H9 (cell line): ENCODE measurements around the gene STAB2. TPM values are rescaled to one million over a fixed set of nuclear protein-coding genes. Genes with fewer than 3 reads are reported as not detected.

ENCODE experiments used
- DNase-seq: peaks from one replicate; pipeline ENCODE4 v3.0.0-alpha.2; 2017
- H2AFZ ChIP-seq: one replicate; pipeline ENCODE4 v1.6.1; 2013; ENCODE audit warnings: mild to moderate bottlenecking, low read length, control low read depth, moderate library complexity
- H2AK5ac ChIP-seq: 2 replicates; pipeline ENCODE4 v1.6.1; 2013; ENCODE audit warnings: low read length, control low read depth, mixed read lengths; ENCODE audit not compliant: insufficient read length
- H2BK120ac ChIP-seq: one replicate; pipeline ENCODE4 v1.6.1; 2013; ENCODE audit warnings: low read depth, mild to moderate bottlenecking, low read length, control low read depth, inconsistent platforms; ENCODE audit not compliant: poor library complexity, severe bottlenecking
- H2BK12ac ChIP-seq: 2 replicates; pipeline ENCODE4 v1.6.1; 2013; ENCODE audit warnings: low read length, control low read depth, mixed read lengths, low read depth; ENCODE audit not compliant: insufficient read length
- H2BK15ac ChIP-seq: 2 replicates; pipeline ENCODE4 v1.6.1; 2013; ENCODE audit warnings: low read depth, low read length, control low read depth
- H2BK20ac ChIP-seq: one replicate; pipeline ENCODE4 v1.6.1; 2013; ENCODE audit warnings: low read depth, mild to moderate bottlenecking, low read length, control low read depth, inconsistent platforms; ENCODE audit not compliant: poor library complexity, severe bottlenecking
- H2BK5ac ChIP-seq: 2 replicates; pipeline ENCODE4 v1.6.1; 2013; ENCODE audit warnings: low read length, control low read depth, mixed read lengths; ENCODE audit not compliant: insufficient read length
- H3K14ac ChIP-seq: 2 replicates; pipeline ENCODE4 v1.6.1; 2013; ENCODE audit warnings: low read length, control low read depth; ENCODE audit not compliant: insufficient read depth
- H3K18ac ChIP-seq: 2 replicates; pipeline ENCODE4 v1.6.1; 2013; ENCODE audit warnings: low read depth, mild to moderate bottlenecking, mixed read lengths, low read length, control low read depth; ENCODE audit not compliant: insufficient read length
- H3K23ac ChIP-seq: 2 replicates; pipeline ENCODE4 v1.6.1; 2013; ENCODE audit warnings: low read length, control low read depth, mixed read lengths, low read depth; ENCODE audit not compliant: insufficient read length
- H3K23me2 ChIP-seq: 2 replicates; pipeline ENCODE4 v1.6.1; 2013; ENCODE audit warnings: low read depth, mild to moderate bottlenecking, mixed read lengths, low read length, control low read depth; ENCODE audit not compliant: insufficient read length, poor library complexity, severe bottlenecking
- H3K27ac ChIP-seq: 2 replicates; pipeline ENCODE4 v1.5.1; 2013; ENCODE audit warnings: low read length, control low read depth, mixed read lengths, low read depth; ENCODE audit not compliant: insufficient read length
- H3K27me3 ChIP-seq: 2 replicates; pipeline ENCODE4 v1.6.1; 2013; ENCODE audit warnings: low read length, control low read depth, inconsistent platforms; ENCODE audit not compliant: insufficient read depth
- H3K4ac ChIP-seq: 2 replicates; pipeline ENCODE4 v1.6.1; 2013; ENCODE audit warnings: low read depth, mild to moderate bottlenecking, control low read depth, inconsistent platforms, low read length, moderate library complexity
- H3K4me1 ChIP-seq: 2 replicates; pipeline ENCODE4 v1.6.1; 2013; ENCODE audit warnings: low read length, control low read depth, inconsistent platforms; ENCODE audit not compliant: insufficient read depth
- H3K4me2 ChIP-seq: 2 replicates; pipeline ENCODE4 v1.6.1; 2013; ENCODE audit warnings: low read length, control low read depth, mixed read lengths; ENCODE audit not compliant: insufficient read length, insufficient read depth
- H3K56ac ChIP-seq: 2 replicates; pipeline ENCODE4 v1.6.1; 2013; ENCODE audit warnings: low read depth, mild to moderate bottlenecking, mixed read lengths, low read length, control low read depth; ENCODE audit not compliant: insufficient read length
- H3K79me1 ChIP-seq: 2 replicates; pipeline ENCODE4 v1.6.1; 2013; ENCODE audit warnings: low read depth, mild to moderate bottlenecking, moderate library complexity, low read length, control low read depth, inconsistent platforms; ENCODE audit not compliant: insufficient read depth, poor library complexity, severe bottlenecking
- H3K79me2 ChIP-seq: 2 replicates; pipeline ENCODE4 v1.6.1; 2013; ENCODE audit warnings: low read length, control low read depth, inconsistent platforms; ENCODE audit not compliant: insufficient read depth
- H3K9ac ChIP-seq: 2 replicates; pipeline ENCODE4 v1.6.1; 2013; ENCODE audit warnings: low read length, control low read depth, mixed read lengths; ENCODE audit not compliant: insufficient read length; ENCODE audit errors: extremely low read depth
- H3K9me3 ChIP-seq: one replicate; pipeline ENCODE4 v1.6.1; 2013; ENCODE audit warnings: low read depth, low read length, inconsistent platforms; ENCODE audit not compliant: control insufficient read depth
- H3T11ph ChIP-seq: one replicate; pipeline ENCODE4 v1.6.1; 2013; ENCODE audit warnings: mild to moderate bottlenecking, low read length, control low read depth, inconsistent platforms
- H4K20me1 ChIP-seq: one replicate; pipeline ENCODE4 v1.6.1; 2013; ENCODE audit not compliant: control insufficient read depth, insufficient read length, insufficient read depth
- H4K5ac ChIP-seq: 2 replicates; pipeline ENCODE4 v1.6.1; 2013; ENCODE audit warnings: low read depth, mild to moderate bottlenecking, mixed read lengths, low read length, control low read depth; ENCODE audit not compliant: insufficient read length
- H4K8ac ChIP-seq: replicated peaks from 2 replicates; pipeline ENCODE4 v1.6.1; 2013; ENCODE audit warnings: low read length, control low read depth, mixed read lengths, low read depth; ENCODE audit not compliant: insufficient read length
- H4K91ac ChIP-seq: 2 replicates; pipeline ENCODE4 v1.6.1; 2013; ENCODE audit warnings: low read depth, mild to moderate bottlenecking, moderate library complexity, mixed read lengths, low read length, control low read depth; ENCODE audit not compliant: insufficient read length
- H3K27ac Mint-ChIP-seq, 3 experiments: 2 replicates in 2 of 3; 3 replicates in 1 of 3; pipeline ENCODE4 v1.8.0; 2020 to 2021; ENCODE audit warnings: mixed read lengths in 3 of 3, mild to moderate bottlenecking in 1 of 3, moderate library complexity in 1 of 3
- H3K27me3 Mint-ChIP-seq: 2 replicates; pipeline ENCODE4 v1.8.0; 2021; ENCODE audit warnings: low read depth, mild to moderate bottlenecking, moderate library complexity, mixed read lengths
- H3K36me3 Mint-ChIP-seq, 3 experiments: 2 replicates in 2 of 3; 3 replicates in 1 of 3; pipeline ENCODE4 v1.8.0; 2020 to 2021; ENCODE audit warnings: low read depth in 3 of 3, mixed read lengths in 3 of 3; ENCODE audit not compliant: insufficient read depth in 1 of 3
- H3K4me1 Mint-ChIP-seq, 2 experiments: 2 replicates each; pipeline ENCODE4 v1.8.0; 2020; ENCODE audit warnings: mixed read lengths in 2 of 2
- H3K4me3 Mint-ChIP-seq, 2 experiments: 2 replicates in 1 of 2; 3 replicates in 1 of 2; pipeline ENCODE4 v1.8.0; 2020 to 2021; ENCODE audit warnings: mild to moderate bottlenecking in 2 of 2, mixed read lengths in 2 of 2, moderate library complexity in 1 of 2
- H3K9me3 Mint-ChIP-seq, 2 experiments: 2 replicates in 1 of 2; 3 replicates in 1 of 2; pipeline ENCODE4 v1.8.0; 2020; ENCODE audit warnings: mild to moderate bottlenecking in 2 of 2, mixed read lengths in 2 of 2, moderate library complexity in 1 of 2
- WGBS: extraction: QIAGEN DNeasy Blood & Tissue Kit; methylation state at CpG from one replicate; pipeline ENCODE4 v1.1.7; 2013; ENCODE audit warnings: missing lambda C conversion rate, low lambda C conversion rate, mixed read lengths; ENCODE audit not compliant: insufficient read length; ENCODE audit errors: extremely low coverage; 5-methylcytosine and 5-hydroxymethylcytosine counted together
- total RNA-seq: library from RNA; stranded (reverse); gene quantifications from 2 replicates; pipeline ENCODE4 v1.2.1, GENCODE V29; 2021
- TF ChIP-seq, protein P1 (sequence below): fragments of 200-600 bp; sonication (generic); conservative IDR thresholded peaks from 3 replicates; pipeline ENCODE4 v1.8.0; 2021; ENCODE audit warnings: antibody characterized with exemption, mild to moderate bottlenecking

Gene STAB2
- total RNA-seq, 1 experiment from 2014 or later = 0.02 TPM

GRCh38 chr12:103677905-103678304 is 90.8 kb downstream of the STAB2 start:
- Mint-ChIP-seq H3K9me3 (no peaks in the 10 kb centered on the region), H3K4me1 (peaks cover 14 to 17% of the 10 kb centered on the region in 2 experiments), H3K27me3 (no peaks in the 10 kb centered on the region), H3K36me3 (no peaks in the 10 kb centered on the region), H3K27ac (no peak overlapping the region), H3K4me3 (no peak overlapping the region)
- Histone ChIP-seq H3K79me1 (no peaks in the 10 kb centered on the region), H4K8ac (no peak overlapping the region), H3K9me3 (no peaks in the 10 kb centered on the region), H4K91ac (no peak overlapping the region), H2AFZ (no peak overlapping the region), H3K27me3 (no peaks in the 10 kb centered on the region), H3K56ac (no peak overlapping the region), H3K79me2 (no peaks in the 10 kb centered on the region), H2BK15ac (no peak overlapping the region), H4K20me1 (no peaks in the 10 kb centered on the region), H3T11ph (no peak overlapping the region), H2BK120ac (no peak overlapping the region), H2AK5ac (no peak overlapping the region), H3K27ac (no peak overlapping the region), H3K14ac (no peak overlapping the region), H3K9ac (no peak overlapping the region), H3K23me2 (no peaks in the 10 kb centered on the region), H3K18ac (no peak overlapping the region), H4K5ac (no peak overlapping the region), H2BK12ac (no peak overlapping the region), H3K4me2 (no peak overlapping the region), H2BK5ac (no peak overlapping the region), H3K4ac (no peak overlapping the region), H3K23ac (no peak overlapping the region), H3K4me1 (no peaks in the 10 kb centered on the region; the same call in 1 of the 2 replicates), H2BK20ac (no peak overlapping the region)
- no CpG with 5 or more reads among the region's 2 CpGs for WGBS
- DNase-seq = no peak
- TF ChIP-seq, protein P1, sequence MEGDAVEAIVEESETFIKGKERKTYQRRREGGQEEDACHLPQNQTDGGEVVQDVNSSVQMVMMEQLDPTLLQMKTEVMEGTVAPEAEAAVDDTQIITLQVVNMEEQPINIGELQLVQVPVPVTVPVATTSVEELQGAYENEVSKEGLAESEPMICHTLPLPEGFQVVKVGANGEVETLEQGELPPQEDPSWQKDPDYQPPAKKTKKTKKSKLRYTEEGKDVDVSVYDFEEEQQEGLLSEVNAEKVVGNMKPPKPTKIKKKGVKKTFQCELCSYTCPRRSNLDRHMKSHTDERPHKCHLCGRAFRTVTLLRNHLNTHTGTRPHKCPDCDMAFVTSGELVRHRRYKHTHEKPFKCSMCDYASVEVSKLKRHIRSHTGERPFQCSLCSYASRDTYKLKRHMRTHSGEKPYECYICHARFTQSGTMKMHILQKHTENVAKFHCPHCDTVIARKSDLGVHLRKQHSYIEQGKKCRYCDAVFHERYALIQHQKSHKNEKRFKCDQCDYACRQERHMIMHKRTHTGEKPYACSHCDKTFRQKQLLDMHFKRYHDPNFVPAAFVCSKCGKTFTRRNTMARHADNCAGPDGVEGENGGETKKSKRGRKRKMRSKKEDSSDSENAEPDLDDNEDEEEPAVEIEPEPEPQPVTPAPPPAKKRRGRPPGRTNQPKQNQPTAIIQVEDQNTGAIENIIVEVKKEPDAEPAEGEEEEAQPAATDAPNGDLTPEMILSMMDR = no peak
